ENCODE measurements around the gene TTYH2.
"Not testable (repeated sequence)": the region's sequence is repeated elsewhere in the genome, so short reads cannot be mapped to it uniquely, and the experiment has no call there.

TTYH2 gene

GRCh38 chr17:74270333-74270732, 57.0 kb downstream of the TTYH2 start:
- DNase-seq, result no peak

GRCh38 chr17:74271281-74271680, 57.9 kb downstream of the TTYH2 start:
- no peak for DNase-seq

DNA sequence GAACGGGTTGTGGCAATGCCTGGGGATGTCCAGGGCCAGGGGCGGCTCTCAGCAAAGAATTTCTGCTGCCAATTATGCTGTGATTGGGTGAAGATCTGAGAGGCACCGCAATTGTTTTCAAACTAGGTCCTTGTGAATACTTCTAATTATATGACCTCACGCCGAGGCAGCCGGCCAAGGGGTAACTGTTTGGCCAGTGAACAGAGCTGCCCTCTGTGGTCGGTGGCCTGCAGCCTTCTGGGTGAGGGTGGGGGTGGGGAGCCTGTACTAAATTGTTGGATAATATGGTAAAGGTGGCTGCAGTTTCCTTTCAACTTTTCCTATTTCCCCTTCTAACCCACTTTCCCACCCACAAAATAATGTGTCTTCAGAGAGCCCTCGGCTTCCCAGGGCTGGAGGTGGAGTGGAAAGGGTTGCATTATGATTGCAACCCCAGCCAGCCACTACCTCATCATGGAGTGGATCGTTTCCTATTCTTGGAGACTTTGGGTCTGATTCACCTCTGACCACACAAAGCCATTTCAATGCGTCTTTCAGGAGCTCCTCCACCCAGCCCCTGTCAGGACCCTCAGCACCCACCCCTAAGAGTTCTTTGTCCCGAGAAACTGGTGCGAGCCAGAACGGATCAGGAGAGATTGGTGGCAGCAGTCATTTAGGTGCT, 58.7 kb downstream of the TTYH2 start:
- DNase-seq, result no peak

- no peak for DNase-seq
Observed at GRCh38 chr17:74272731-74273201, 59.4 kb downstream of the TTYH2 start.

- no peak for DNase-seq
Observed at GRCh38 chr17:74274060-74274708, 60.8 kb downstream of the TTYH2 start, which contains the start of gene DNAI2. Gene DNAI2 (plus strand): TSS chr17:74274234. CDS start chr17:74281818, 7,584 bp downstream.

GRCh38 chr17:74274709-74275340, 61.5 kb downstream of the TTYH2 start:
- no peak for DNase-seq

DNA sequence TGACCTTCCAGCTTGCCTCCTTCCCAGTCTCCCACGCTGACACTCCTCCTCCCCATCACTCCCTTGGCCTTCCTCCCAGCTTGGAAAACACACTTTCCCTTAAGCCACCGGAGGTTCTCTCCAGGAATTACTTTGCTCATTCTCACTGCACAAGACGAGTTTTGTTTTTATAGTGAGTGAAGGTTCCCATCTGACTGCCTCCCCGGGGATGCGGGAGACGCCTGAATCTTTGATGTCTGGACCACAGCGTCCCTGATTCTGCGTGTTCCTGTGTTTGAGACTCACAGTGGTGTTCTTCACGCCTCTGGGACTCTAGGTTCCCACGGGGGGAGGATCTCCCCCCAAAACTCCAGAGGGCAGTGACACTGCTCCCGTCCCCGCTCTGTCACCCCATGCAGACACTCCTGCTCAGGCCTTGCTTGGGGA, 62.7 kb downstream of the TTYH2 start:
- no peak for DNase-seq

GRCh38 chr17:74276541-74277009, 63.2 kb downstream of the TTYH2 start:
- DNase-seq, result no peak

DNA sequence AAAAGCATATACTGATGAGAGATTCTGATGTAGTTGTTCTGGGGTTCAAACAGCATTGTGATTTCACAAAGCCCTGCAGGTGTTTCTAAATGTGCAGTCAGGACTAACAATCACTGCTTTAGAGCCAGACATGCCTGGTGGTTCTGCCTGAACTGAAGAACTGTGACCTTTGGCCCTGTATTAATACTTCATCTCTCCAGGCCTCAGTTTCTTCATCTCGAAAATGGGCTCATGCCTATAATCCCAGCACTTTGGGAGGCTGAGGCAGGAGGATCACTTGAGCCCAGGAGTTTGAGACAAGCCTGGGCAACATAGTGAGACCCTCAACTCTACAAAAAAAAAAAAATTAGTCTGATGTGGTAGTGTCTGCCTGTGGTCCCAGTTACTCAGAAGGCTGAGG, 64.6 kb downstream of the TTYH2 start:
- DNase-seq, result no peak

DNA sequence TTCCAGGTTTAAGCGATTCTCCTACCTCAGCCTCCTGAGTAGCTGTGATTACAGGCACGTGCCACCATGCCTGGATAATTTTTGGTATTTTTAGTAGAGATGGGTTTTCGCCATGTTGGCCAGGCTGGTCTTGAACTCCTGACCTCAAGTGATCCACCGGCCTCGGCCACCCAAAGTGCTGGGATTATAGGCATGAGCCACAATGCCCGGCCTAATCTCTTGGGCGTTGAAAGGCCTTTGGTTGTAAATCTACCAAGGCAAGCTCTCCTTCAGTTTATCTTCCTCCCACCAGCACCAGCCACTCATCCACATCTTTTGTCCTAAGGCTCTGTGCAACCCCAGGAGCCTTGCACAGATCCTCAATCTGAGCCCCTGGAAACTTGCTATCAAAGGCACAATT, 66.2 kb downstream of the TTYH2 start:
- not testable (repeated sequence) for DNase-seq

DNA sequence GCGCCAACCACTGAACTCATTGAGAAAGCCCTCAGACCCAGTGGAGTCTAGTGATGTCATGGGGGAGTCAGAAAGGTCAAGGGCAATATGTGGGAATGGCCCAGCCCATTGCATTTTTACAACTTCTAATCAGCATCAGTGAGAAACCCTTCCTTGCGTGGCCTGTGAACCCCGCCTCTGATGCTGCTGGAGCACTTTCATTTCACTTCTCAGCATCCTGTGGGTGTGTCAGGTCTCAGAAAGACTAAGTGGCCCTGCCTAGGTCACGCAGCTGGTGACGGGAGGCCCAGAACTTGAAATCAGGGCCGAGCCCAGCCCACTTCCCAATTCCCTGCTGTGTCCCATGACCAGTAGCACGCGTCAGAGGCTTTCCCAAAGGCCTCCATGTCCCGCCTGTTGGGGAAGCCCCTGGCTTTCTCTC, 66.7 kb downstream of the TTYH2 start:
- DNase-seq, result peak; percentile 64

GRCh38 chr17:74281799-74282198, 68.4 kb downstream of the TTYH2 start:
- DNase-seq, result no peak

DNA sequence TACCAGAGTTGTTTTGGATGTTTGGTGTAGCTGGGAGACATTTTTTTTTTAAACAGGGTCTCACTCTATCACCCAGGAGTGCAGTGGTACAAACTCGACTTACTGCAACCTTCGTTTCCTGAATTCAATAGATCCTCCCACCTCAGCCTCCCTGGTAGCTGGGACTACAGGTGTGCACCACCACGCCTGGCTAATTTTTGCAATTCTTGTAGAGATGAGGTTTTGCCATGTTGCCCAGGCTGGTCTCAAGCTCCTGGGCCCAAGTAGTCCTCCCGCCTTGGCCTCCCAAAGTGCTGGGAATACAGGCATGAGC, 68.9 kb downstream of the TTYH2 start:
- not testable (repeated sequence) for DNase-seq

DNA sequence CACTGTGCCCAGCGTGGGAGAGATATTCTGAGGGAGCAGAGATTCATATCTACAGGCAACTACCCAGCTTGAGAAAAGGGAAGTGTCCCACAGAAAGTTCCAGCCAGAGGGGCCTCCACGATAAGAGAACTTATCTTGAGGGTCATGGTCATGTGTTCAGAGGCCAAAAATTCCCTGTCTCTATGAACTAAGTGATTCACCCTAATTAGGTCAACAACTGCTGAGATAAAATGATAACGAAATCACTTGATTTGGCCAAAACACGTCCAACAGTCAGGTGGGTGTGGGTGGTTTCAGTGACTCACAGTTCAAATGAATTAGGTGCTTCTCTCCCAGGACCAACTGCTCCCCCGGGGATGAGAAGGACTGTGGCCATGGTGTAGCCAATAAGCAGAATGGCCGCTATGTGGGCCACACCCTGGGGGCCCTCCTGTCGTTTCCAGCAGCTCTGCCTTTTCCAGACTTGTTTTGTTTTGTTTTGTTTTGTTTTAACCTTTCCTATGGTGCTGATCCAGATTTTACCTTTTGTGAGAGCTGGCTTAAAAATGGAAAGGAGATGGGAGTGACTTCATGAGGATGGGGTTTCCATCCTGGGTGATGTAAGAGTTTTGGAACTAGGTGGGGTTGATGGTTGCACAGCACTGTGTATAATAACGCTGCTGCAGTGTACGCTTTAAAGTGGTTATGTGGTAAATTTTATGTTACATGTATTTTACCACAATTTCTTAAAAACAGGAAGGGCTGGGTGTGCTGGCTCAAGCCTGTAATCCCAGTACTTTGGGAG, 69.4 kb downstream of the TTYH2 start:
- peak; percentile 40 for DNase-seq

GRCh38 chr17:74283371-74283673, 70.0 kb downstream of the TTYH2 start:
- no peak for DNase-seq

- DNase-seq, result no peak
Observed at GRCh38 chr17:74287031-74287602, 73.7 kb downstream of the TTYH2 start.

DNA sequence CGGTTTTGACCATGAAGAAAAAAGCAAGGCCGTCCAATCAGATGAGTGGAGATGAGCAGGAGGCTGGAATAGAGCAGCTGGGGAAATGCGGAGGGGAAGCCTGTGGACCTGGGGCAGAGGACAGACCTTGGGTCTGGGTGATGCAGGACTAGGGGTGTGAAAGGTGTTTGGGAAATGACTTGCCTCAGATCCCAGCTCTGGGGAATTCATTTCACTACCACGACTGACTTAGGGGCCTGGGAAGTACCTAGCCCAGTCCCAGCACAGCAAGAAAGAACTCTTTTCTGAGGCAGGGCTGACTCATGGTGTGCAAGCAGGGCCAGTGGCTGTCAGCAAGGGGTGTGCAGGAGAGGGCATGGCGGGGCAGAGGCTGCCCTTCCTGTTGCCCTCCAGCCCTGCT, 75.4 kb downstream of the TTYH2 start:
- no peak for DNase-seq

GRCh38 chr17:74289688-74290087, 76.3 kb downstream of the TTYH2 start:
- no peak for DNase-seq

DNA sequence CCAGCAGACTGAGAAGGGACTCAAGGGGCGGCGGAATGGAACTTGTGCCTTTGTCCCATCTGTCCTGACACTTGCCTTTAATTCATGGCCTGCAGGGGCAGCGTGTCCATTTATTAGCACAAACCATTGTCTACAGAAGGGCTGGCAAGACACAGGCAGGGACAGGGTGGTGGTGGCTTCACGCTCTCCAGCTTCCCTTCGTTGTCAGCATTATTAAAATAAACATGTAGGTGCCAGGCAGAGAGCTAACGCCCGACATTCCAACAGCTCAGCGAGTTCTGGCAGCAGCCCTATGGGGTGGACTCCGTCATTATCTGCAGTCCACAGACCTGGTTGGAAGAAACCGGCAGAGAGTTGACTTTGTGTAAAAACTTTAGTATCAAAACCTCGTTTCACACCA, 77.0 kb downstream of the TTYH2 start:
- DNase-seq, result no peak

DNA sequence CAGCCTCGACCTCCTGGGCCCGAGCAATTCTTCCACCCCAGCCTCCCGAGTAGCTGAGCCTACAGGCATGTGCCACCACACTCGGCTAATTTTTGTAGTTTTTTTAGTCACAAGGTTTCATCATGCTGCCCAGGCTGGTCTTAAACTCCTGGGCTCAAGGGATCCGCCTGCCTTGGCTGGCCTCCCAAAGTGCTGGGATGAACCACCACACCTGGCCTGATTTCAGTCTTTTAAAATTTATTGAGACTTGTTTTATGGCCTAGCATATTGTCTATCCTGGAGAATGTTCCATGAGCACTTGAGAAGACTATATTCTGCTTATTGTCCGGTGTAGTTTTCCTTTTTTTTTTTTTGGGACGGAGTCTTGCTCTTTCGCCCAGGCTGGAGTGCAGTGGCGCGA, 79.1 kb downstream of the TTYH2 start:
- DNase-seq, result no peak

DNA sequence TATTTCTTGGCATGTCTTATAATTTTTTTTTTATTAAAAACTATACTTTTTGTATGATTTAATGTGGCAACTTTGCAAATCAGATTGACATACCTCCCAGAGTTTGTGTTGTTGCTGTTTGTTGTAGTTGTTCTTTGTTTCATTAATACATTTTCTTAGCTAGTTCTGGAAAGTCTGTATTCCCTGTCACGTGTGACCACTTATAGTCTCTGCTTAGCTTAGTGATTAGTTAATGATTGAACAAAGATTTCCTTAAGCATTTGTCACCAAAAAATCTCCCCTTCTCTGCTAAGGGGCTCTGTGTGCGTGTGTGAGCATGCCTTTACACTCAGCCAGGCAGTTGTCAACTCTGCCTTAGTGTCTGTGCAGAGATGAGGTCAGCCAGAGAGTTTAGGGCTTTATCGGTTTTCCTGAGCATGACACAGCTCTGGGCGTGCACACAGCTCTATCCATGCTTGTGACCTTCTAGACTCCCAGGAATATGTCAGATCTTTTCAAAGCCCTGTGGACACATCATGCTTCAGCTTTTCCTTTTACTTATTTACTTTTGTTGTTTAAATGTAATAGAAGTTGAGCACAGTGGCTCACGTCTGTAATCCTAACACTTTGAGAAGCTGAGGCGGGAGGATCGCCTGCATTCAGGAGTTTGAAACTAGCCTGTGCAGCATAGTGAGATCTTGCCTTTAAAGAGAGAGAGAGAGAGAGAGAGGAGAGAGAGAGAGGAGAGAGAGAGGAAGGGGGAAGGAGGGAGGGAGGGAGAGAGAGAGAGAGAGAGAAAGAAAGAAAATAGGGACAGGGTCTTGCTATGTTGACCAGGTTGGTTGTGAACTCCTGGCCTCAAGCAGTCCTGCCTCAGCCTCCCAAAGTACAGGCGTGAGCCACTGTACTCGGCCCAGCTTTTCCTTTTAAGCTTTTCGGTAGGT, 82.5 kb downstream of the TTYH2 start:
- DNase-seq, result no peak

GRCh38 chr17:74296548-74296936, 83.2 kb downstream of the TTYH2 start:
- DNase-seq, result peak; percentile 50

Data from activated effector memory CD4-positive, alpha-beta T cell treated with Interleukin-2 at 50 U/mL for 16 hours (primary cell).